Transverse colon (tissue), 4 donors: ENCODE data around the gene TPPP. TPM values are rescaled to one million over a fixed set of nuclear protein-coding genes. Genes with fewer than 3 reads are reported as not detected.

Experiments
- DNase-seq: peaks from one replicate; pipeline ENCODE4 v3.0.0-alpha.2; 2019
- H3K27ac ChIP-seq, 4 donors: fragments of 200-600 bp; sonication (generic); 2 replicates each; pipeline ENCODE4 v1.5.1; 2016 to 2018; ENCODE audit warnings: inconsistent platforms in 4 of 4
- H3K27me3 ChIP-seq: fragments of 200-600 bp; sonication (generic); 2 replicates; pipeline ENCODE4 v1.5.1; 2017; ENCODE audit warnings: inconsistent platforms
- H3K36me3 ChIP-seq, 4 donors: fragments of 200-600 bp; sonication (generic); 2 replicates each; pipeline ENCODE4 v1.5.1; 2017 to 2019; ENCODE audit warnings: inconsistent platforms in 4 of 4
- H3K4me1 ChIP-seq, 4 donors: fragments of 200-600 bp; sonication (generic); 2 replicates each; pipeline ENCODE4 v1.5.1; 2017 to 2020; ENCODE audit warnings: inconsistent platforms in 4 of 4
- H3K4me3 ChIP-seq, 4 donors: fragments of 200-600 bp; sonication (generic); 1 replicate in 1 of 4; 2 replicates in 3 of 4; pipeline versions ENCODE4 v1.5.1 to v1.6.1; 2017 to 2019; ENCODE audit warnings: inconsistent platforms in 4 of 4
- H3K9me3 ChIP-seq, 2 donors: fragments of 200-600 bp; sonication (generic); 2 replicates each; pipeline ENCODE4 v1.5.1; 2017 to 2019; ENCODE audit warnings: inconsistent platforms in 2 of 2
- CTCF ChIP-seq, 5 experiments: fragments of 200-600 bp in 3 of 5; fragments of 450-650 bp in 2 of 5; sonication (generic) in 3 of 5; IDR thresholded peaks; 1 replicate in 2 of 5; 2 replicates in 3 of 5; pipeline ENCODE4 v1.5.1; 2016 to 2017; ENCODE audit warnings: antibody characterized with exemption in 5 of 5, inconsistent platforms in 3 of 5, mild to moderate bottlenecking in 2 of 5, moderate library complexity in 1 of 5
- EP300 ChIP-seq: sonication (generic); formaldehyde crosslinking; IDR thresholded peaks from one replicate; pipeline ENCODE4 v1.6.1; 2017; ENCODE audit warnings: antibody characterized with exemption, low read depth
- POLR2A ChIP-seq: fragments of 450-650 bp; IDR thresholded peaks from one replicate; pipeline ENCODE4 v1.6.1; 2016; ENCODE audit warnings: antibody characterized with exemption, mild to moderate bottlenecking, moderate library complexity
- POLR2AphosphoS5 ChIP-seq, 3 donors: sonication (generic); formaldehyde crosslinking; IDR thresholded peaks; one replicate each; pipeline ENCODE4 v1.6.1; 2016; ENCODE audit warnings: antibody characterized with exemption in 3 of 3
- WGBS, 2 donors: methylation state at CpG; one replicate each; pipeline ENCODE4 v1.1.5; 2018; ENCODE audit warnings: low coverage in 1 of 2; 5-methylcytosine and 5-hydroxymethylcytosine counted together
- in situ Hi-C, 4 donors: fragments of 200-750 bp; cut with MboI; loops; one replicate each; pipeline versions ENCODE4 v1.15.0 to v1.15.1; 2017; ENCODE audit warnings: low sequenced_read_pairs in 3 of 4, low pct_ligation_motif_present in 1 of 4, low pct_unique_long_range_greater_than_20kb in 1 of 4
- intact Hi-C: fragments of 100-400 bp; cut with DNase I; formaldehyde crosslinking; loops from one replicate; pipeline ENCODE4 v1.15.1; 2023; ENCODE audit warnings: low total_unique reads
- total RNA-seq, 4 donors: library from RNA; depleted of rRNA; stranded (reverse); fragments of >200 nt; gene quantifications; one replicate each; pipeline ENCODE4 v1.1.0, GENCODE V29; 2016

Gene TPPP
- total RNA-seq, 4 donors from 2014 or later, result 2.2 to 40.6 (median 4.1) TPM

- 99 to 100% methylated on average over 3 to 16 of the region's 16 CpGs for WGBS, 2 donors
- no peak for TF ChIP-seq POLR2AphosphoS5 (IDR thresholded peaks at IDR 0.05)
- no peak for TF ChIP-seq EP300
- no peak for TF ChIP-seq POLR2A
- TF ChIP-seq CTCF (IDR thresholded peaks at IDR 0.05), result no peak
- no peaks in the 10 kb centered on the region for H3K36me3 ChIP-seq
- no peak overlapping the region for H3K27ac ChIP-seq
- no peak overlapping the region for H3K4me3 ChIP-seq
- no peak for DNase-seq
- no peaks in the 10 kb centered on the region for H3K27me3 ChIP-seq
- H3K9me3 ChIP-seq, result no peaks in the 10 kb centered on the region
- intact Hi-C loops, result no loop called here
- in situ Hi-C loops, result loop anchor here in 2 of 4 donors (10.0 to 25.0 kb wide), 2 partner anchors 245 to 253 kb away; no protein-coding TSS in a partner anchor
- peaks cover 0 to 13% (median 7%) of the 10 kb centered on the region in 4 donors for H3K4me1 ChIP-seq
Observed at GRCh38 chr5:659496-660263, 33.5 kb downstream of the TPPP start.

- no peak for DNase-seq
- WGBS, 2 donors, result 97 to 99% methylated on average over 3 to 5 of the region's 5 CpGs
- TF ChIP-seq EP300 (no peak), POLR2A (no peak), CTCF (IDR thresholded peaks at IDR 0.05) (no peak), POLR2AphosphoS5 (IDR thresholded peaks at IDR 0.05) (no peak)
- Histone ChIP-seq H3K27me3 (no peaks in the 10 kb centered on the region), H3K27ac (no peak overlapping the region), H3K36me3 (no peaks in the 10 kb centered on the region), H3K4me3 (no peak overlapping the region), H3K9me3 (no peaks in the 10 kb centered on the region), H3K4me1 (no peaks in the 10 kb centered on the region)
- in situ Hi-C loops, result loop anchor here in 1 of 4 donors (25.0 kb wide), 1 partner anchor 254 kb away; no protein-coding TSS in a partner anchor
- intact Hi-C loops, result no loop called here
Observed at GRCh38 chr5:658103-658502, 35.0 kb downstream of the TPPP start.

GRCh38 chr5:657570-657969, 35.6 kb downstream of the TPPP start:
- H3K27ac ChIP-seq, result no peak overlapping the region
- H3K36me3 ChIP-seq, result no peaks in the 10 kb centered on the region
- DNase-seq, result no peak
- no peak for TF ChIP-seq CTCF (IDR thresholded peaks at IDR 0.05)
- no peak for TF ChIP-seq POLR2AphosphoS5 (IDR thresholded peaks at IDR 0.05)
- no peak for TF ChIP-seq POLR2A
- TF ChIP-seq EP300, result no peak
- H3K4me3 ChIP-seq, result no peak overlapping the region
- no peaks in the 10 kb centered on the region for H3K9me3 ChIP-seq
- in situ Hi-C loops, result loop anchor here in 1 of 4 donors (25.0 kb wide), 1 partner anchor 255 kb away; no protein-coding TSS in a partner anchor
- no peaks in the 10 kb centered on the region for H3K27me3 ChIP-seq
- 80 to 89% methylated on average over 1 to 6 of the region's 6 CpGs for WGBS, 2 donors
- intact Hi-C loops, result no loop called here
- no peaks in the 10 kb centered on the region for H3K4me1 ChIP-seq

GRCh38 chr5:655406-655805, 37.7 kb downstream of the TPPP start:
- WGBS, 2 donors, result 94 to 97% methylated on average over 5 to 13 of the region's 13 CpGs
- no peak for TF ChIP-seq POLR2AphosphoS5 (IDR thresholded peaks at IDR 0.05)
- no peak for TF ChIP-seq EP300
- TF ChIP-seq POLR2A, result no peak
- no peak for TF ChIP-seq CTCF (IDR thresholded peaks at IDR 0.05)
- intact Hi-C loops, result no loop called here
- no peaks in the 10 kb centered on the region for H3K9me3 ChIP-seq
- DNase-seq, result no peak
- H3K27ac ChIP-seq, result no peak overlapping the region
- in situ Hi-C loops, result loop anchor here in 1 of 4 donors (25.0 kb wide), 1 partner anchor 257 kb away; no protein-coding TSS in a partner anchor
- no peaks in the 10 kb centered on the region for H3K27me3 ChIP-seq
- no peaks in the 10 kb centered on the region for H3K4me1 ChIP-seq
- H3K36me3 ChIP-seq, result no peaks in the 10 kb centered on the region
- H3K4me3 ChIP-seq, result no peak overlapping the region
